Stimulated activated CD4-positive, alpha-beta T cell treated with anti-CD3 and anti-CD28 coated beads, Interleukin-15, amount 100 ng/mL, for 24 hours (primary cell): ENCODE results near the gene ANKRD6.

ENCODE experiments used
- DNase-seq: peaks from one replicate; pipeline ENCODE4 v3.0.0-alpha.2; 2020

ANKRD6 gene

GRCh38 chr6:89661559-89661958 lies 228.6 kb downstream of the ANKRD6 start:
- DNase-seq: no peak

DNA sequence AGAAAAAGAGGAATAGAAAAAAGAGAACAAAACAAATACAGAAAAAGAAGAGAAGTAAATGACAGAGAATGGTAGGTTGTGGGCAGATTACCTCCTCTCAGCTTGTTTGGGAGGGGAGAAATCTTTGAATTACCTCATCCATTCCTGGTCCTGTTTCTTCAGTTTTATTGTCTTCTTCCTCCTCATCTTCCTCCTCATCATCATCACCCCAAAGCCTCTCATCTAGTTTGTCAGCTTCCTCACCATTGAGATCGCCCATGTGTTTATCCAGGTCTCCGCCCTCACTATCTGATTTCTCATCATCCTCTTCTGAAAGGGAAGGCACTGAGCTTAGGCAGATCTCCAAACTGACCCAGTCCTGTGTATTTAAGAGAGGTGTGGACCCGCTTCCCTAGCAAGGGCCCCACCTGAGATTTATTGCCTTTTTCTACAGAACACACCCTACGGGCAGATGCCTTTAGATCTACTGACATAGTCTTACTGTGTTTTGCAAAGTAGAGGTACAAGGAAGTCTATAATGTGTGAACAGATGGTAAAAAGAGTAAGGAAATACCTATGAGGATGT lies 229.8 kb downstream of the ANKRD6 start:
- DNase-seq: no peak

DNA sequence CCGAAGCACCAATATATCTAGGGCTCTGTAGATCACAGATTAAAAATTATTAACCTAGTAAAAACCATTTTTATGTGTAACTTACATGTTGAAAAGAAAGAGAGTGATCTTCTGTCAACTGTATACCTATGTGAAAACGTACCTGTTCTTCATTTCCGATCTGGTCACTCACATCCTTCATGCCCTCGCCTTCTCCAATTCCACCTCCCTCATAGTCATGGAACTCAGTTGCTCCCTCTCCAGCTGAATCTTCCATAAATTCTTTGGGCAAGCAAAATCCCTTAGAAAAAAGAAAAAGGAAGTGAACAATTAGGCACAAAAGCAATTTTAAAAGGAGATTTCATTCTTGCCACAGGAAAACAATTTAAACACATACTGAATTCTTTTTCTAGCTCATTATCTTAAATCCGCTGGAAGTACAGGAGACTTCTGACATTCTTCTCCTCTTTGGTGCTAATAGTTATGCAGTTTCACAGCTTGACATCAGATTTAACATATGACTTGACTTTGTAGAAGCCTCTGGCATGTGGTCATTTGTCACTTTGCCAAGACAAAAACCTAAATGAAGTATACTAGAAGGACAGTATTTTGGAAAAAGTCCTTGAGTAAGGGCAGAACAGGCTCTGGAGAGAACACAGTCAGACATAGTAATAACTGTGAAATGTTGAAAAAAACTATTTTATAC lies 235.1 kb downstream of the ANKRD6 start:
- no peak for DNase-seq

DNA sequence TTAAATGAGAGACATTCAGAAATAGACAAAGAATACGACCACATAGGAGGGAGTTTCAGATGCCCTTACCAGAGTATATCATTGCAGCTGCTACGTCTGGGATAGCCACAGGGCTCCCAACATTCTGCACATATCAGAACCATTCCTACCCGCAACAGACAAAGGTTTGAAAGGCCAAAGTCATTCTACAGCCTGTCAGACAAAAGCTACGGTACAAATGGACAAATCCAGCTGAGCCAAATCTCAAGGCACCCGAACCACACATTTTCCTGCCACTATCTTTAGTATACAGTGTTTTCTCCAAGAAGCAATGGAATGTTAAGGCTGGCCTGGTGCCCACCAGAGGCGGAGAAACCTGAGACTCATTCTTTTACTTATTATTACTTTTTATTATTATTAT lies 236.1 kb downstream of the ANKRD6 start:
- no peak for DNase-seq

- DNase-seq: no peak
Observed at GRCh38 chr6:89670935-89671565, 238.1 kb downstream of the ANKRD6 start.

DNA sequence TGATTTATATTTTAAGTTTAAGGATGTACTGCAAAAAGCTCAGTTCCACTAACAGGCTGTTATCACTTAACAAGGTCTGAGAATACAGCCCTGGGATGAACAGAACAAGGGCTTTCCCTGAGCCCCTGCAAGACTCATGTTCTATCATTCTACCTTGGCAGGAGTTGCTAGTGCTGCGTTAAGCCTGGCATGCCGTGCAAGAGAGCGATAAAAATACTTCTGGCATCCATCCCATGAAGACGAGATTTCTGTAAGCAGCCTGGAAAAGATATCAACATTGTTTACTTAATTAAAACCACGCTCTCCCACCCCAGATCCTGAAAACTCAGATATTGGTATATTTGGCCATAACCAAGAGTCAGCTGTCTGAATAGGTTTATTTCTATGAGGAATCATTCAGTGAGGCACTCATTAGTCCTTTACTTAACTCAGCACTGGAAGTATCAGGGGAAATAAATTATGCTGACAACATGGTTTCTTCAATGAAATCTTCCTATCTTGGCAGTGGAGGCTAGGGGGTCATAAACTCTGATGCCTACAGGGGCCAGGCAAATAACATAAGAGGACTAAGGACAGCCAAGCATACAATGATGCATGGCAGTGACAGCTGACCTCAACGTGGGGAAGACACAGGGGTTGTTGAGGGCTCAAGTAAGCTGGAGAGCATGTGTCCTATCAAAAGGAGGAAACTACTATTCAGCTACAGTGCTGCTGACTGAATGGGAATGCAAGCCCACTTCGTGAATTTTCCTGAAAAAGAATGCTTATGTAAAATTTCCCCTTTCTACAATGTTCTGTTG lies 243.2 kb downstream of the ANKRD6 start:
- DNase-seq: no peak

- DNase-seq: no peak
Observed at GRCh38 chr6:89678531-89678930, 245.6 kb downstream of the ANKRD6 start.

- no peak for DNase-seq
Observed at GRCh38 chr6:89679215-89680120, 246.5 kb downstream of the ANKRD6 start.

DNA sequence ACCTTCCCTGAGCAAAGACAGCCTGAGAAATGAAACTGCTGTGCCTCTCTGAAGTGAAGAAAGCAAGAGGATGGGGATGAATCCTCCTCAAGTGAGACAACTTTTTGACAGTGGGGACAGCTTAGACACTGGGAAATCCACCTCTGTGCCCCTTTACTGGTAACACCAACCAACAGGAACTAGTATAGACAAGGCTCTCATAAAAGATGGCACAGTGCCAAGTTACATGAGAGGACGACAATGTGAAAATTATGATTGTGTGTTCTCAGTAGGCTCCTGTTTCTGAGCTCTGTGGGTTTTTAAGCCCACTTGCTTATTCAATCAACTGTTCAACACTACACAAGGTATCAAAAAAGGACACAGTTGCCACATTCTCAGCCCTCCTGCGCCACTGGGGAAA lies 247.2 kb downstream of the ANKRD6 start:
- no peak for DNase-seq

DNA sequence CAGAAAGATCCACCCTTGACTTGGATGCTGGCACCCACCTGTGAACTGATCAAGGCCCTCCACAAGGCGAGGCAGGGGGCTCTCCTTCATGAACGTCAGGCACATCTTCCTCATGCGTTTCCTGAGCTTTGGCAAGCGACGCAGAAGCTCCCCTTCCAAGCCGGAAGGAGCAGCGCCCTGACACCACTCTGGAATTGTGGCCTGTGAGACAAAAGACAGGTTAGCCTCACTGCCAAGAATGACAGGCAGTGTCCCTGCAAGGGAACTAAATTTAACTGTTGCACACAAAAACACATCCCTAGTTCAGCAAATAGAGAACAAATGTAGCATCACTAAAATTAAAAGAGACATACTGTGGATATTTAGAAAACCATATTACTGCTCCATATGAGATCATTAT lies 247.6 kb downstream of the ANKRD6 start:
- DNase-seq: no peak

DNA sequence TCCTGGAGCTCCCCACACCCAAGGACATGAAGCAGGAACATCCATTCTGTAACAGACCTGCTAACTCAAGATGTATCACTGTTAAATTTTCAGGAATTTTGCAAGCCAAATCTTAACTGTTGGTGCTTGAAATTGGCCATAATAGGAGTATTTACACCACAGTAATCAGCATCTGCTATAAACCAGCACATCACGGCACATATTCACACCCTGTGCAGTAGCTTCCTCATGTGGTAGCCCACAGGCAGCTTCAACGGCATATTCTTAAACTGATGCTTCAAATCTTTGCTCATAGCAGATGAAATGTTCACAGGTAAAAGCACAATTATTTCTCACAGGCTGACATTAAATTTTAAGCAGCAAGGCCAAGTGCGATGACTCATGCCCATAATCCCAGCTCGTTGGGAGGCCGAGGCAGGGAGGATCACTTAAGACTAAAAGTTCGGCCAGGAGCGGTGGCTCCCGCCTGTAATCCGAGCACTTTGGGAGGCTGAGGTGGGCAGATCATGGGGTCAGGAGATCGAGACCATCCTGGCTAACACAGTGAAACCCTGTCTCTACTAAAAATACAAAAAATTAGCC lies 249.1 kb downstream of the ANKRD6 start:
- DNase-seq: no peak

- no peak for DNase-seq
Observed at GRCh38 chr6:89682991-89683390, 250.0 kb downstream of the ANKRD6 start.
